Gastrocnemius medialis (tissue), 4 donors: ENCODE data around the gene PSMD10. TPM values are rescaled to one million over a fixed set of nuclear protein-coding genes. Genes with fewer than 3 reads are reported as not detected.
A peak's percentile ranks its signal among the peaks of the same experiment; 100 is the strongest.

Source experiments
- ATAC-seq, 2 donors: fragments of 150-250 bp; one replicate each; pipeline ENCODE4 v1.9.1; 2016
- DNase-seq, 2 donors: peaks; one replicate each; pipeline ENCODE4 v3.0.0-alpha.2; 2019
- H3K27ac ChIP-seq, 4 donors: fragments of 200-600 bp; sonication (generic); 1 replicate in 1 of 4; 2 replicates in 3 of 4; pipeline ENCODE4 v1.5.1; 2016 to 2018; ENCODE audit warnings: mild to moderate bottlenecking in 2 of 4, moderate library complexity in 1 of 4
- H3K27me3 ChIP-seq, 3 donors: fragments of 200-600 bp; sonication (generic) in 2 of 3; 1 replicate in 1 of 3; 2 replicates in 2 of 3; pipeline versions ENCODE4 v1.5.1 to v1.6.0; 2016 to 2019; ENCODE audit warnings: mild to moderate bottlenecking in 1 of 3, moderate library complexity in 1 of 3
- H3K36me3 ChIP-seq, 2 donors: fragments of 200-600 bp; sonication (generic) in 1 of 2; one replicate each; pipeline ENCODE4 v1.5.1; 2017 to 2018
- H3K4me1 ChIP-seq, 2 donors: fragments of 200-600 bp; sonication (generic) in 1 of 2; one replicate each; pipeline ENCODE4 v1.5.1; 2016 to 2017; ENCODE audit warnings: mild to moderate bottlenecking in 2 of 2
- H3K4me3 ChIP-seq, 4 donors: fragments of 200-600 bp; sonication (generic) in 3 of 4; 1 replicate in 1 of 4; 2 replicates in 3 of 4; pipeline ENCODE4 v1.5.1; 2016 to 2019; ENCODE audit warnings: mild to moderate bottlenecking in 2 of 4
- H3K9me3 ChIP-seq, 3 donors: fragments of 200-600 bp; sonication (generic) in 2 of 3; 1 replicate in 1 of 3; 2 replicates in 2 of 3; pipeline ENCODE4 v1.5.1; 2016 to 2019
- POLR2A ChIP-seq, 2 donors: fragments of 450-650 bp; IDR thresholded peaks; one replicate each; pipeline ENCODE4 v1.6.1; 2017; ENCODE audit warnings: antibody characterized with exemption in 2 of 2, mild to moderate bottlenecking in 2 of 2, moderate library complexity in 2 of 2
- in situ Hi-C, 4 donors: fragments of 200-750 bp; cut with MboI; loops; one replicate each; pipeline versions ENCODE4 v1.15.0 to v1.8.0; 2017; ENCODE audit warnings: low sequenced_read_pairs in 4 of 4
- intact Hi-C: fragments of 100-400 bp; cut with DNase I; formaldehyde crosslinking; loops from one replicate; pipeline ENCODE4 v1.15.1; 2023; ENCODE audit warnings: low total_unique reads
- total RNA-seq, 4 donors: library from RNA; depleted of rRNA; stranded (reverse); fragments of >200 nt; gene quantifications; one replicate each; pipeline versions ENCODE4 v1.1.0 to v1.2.3, GENCODE V29; 2016
- TF ChIP-seq, protein P1 (sequence below), 5 experiments: fragments of 450-650 bp in 3 of 5; fragments of 200-600 bp in 2 of 5; sonication (generic) in 2 of 5; IDR thresholded peaks in 4 of 5; conservative IDR thresholded peaks in 1 of 5; 1 replicate in 4 of 5; 2 replicates in 1 of 5; pipeline ENCODE4 v1.5.1; 2016 to 2019; ENCODE audit warnings: antibody characterized with exemption in 5 of 5, mild to moderate bottlenecking in 3 of 5, moderate library complexity in 3 of 5

Gene PSMD10
- total RNA-seq, 4 donors from 2014 or later: 16.5 to 33.5 (median 18.6) TPM

DNA sequence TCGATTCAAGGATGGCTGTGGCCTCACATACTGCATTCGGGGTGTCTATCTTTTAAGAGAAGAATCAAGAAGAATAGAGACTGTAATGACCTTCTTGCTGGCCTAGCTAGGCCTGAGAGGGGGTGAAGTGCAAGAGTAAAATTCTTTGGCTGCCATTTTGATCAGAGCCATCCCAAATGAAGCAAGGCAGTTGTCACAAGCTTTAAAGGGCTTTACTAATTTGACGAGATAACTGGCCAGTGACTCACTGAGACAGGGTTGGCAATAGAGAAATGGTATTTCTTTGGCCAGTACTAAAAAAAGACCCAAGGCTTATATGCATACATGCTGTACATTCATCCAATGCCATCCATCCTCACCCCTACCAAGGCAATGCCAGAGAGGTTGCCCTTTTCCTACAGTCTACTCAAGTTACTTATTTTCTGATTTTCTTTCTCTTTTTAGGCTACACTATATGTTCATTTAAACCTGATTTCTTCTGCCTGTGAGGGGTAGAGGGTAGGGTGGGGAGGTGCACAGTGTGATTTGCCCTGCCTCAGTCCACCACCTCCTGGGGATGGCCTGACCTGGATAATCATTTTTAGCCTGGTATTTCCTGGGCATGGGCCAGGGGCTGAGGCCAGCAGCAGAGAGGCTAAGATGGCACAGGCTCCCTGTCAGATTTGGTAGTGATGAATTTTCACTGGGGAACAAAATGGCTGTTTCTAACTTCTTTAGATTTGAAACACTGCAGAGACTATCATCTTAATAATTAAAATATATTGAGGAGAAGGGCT, 32.4 kb upstream of the PSMD10 start:
- TF ChIP-seq, protein P1, sequence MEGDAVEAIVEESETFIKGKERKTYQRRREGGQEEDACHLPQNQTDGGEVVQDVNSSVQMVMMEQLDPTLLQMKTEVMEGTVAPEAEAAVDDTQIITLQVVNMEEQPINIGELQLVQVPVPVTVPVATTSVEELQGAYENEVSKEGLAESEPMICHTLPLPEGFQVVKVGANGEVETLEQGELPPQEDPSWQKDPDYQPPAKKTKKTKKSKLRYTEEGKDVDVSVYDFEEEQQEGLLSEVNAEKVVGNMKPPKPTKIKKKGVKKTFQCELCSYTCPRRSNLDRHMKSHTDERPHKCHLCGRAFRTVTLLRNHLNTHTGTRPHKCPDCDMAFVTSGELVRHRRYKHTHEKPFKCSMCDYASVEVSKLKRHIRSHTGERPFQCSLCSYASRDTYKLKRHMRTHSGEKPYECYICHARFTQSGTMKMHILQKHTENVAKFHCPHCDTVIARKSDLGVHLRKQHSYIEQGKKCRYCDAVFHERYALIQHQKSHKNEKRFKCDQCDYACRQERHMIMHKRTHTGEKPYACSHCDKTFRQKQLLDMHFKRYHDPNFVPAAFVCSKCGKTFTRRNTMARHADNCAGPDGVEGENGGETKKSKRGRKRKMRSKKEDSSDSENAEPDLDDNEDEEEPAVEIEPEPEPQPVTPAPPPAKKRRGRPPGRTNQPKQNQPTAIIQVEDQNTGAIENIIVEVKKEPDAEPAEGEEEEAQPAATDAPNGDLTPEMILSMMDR (IDR thresholded peaks at IDR 0.05 in 4 of 5, conservative IDR thresholded peaks at IDR 0.05 in 1 of 5): no peak
- TF ChIP-seq POLR2A (IDR thresholded peaks at IDR 0.05): no peak
- H3K4me3 ChIP-seq: no peak overlapping the region
- ATAC-seq: peak in 1 of 2 donors; percentile 80

DNA sequence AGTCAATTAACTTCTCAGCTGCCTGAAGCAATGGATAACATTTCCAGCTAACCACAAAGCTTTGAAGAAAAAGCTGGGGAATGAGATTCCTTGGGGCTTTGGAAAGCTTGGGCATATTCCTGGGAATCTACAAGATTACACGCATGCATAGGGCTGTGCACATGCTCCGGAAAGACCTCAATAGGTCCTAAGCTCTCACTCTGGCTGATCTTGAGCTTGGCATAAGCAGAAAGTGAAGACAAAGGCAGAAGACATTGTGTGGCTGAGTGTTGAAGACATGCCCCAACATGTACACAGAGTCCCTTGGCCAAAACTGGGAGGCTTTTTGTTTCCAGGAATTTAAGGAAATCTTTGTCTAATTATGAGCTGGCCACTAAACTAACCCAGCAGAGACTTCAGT, 31.4 kb upstream of the PSMD10 start:
- Histone ChIP-seq H3K27me3 (no peaks in the 10 kb centered on the region), H3K9me3 (no peaks in the 10 kb centered on the region), H3K4me1 (peaks cover 5 to 22% of the 10 kb centered on the region in 2 donors), H3K4me3 (no peak overlapping the region), H3K27ac (peak overlapping the region in 3 of 4 donors; percentile 33 to 46 (median 38)), H3K36me3 (no peaks in the 10 kb centered on the region)
- DNase-seq: no peak
- no peak for ATAC-seq
- no peak for TF ChIP-seq POLR2A (IDR thresholded peaks at IDR 0.05)
- TF ChIP-seq, protein P1 (IDR thresholded peaks at IDR 0.05 in 4 of 5, conservative IDR thresholded peaks at IDR 0.05 in 1 of 5): no peak
- intact Hi-C loops: loop anchor here (5.0 kb wide), 1 partner anchor 1510 kb away; the partner anchor contains the start of gene RADX
- in situ Hi-C loops: no loop called here

More for the DNA sequence above, 32.4 kb upstream of the PSMD10 start:
- Histone ChIP-seq H3K4me1 (peaks cover 5 to 19% of the 10 kb centered on the region in 2 donors), H3K27ac (peak overlapping the region in 3 of 4 donors; percentile 12 to 46 (median 38)), H3K36me3 (no peaks in the 10 kb centered on the region), H3K9me3 (no peaks in the 10 kb centered on the region), H3K27me3 (no peaks in the 10 kb centered on the region)
- in situ Hi-C loops: no loop called here
- intact Hi-C loops: loop anchor here (5.0 kb wide), 1 partner anchor 1511 kb away; the partner anchor contains the start of gene RADX
- peak in 1 of 2 donors; percentile 13 for DNase-seq

DNA sequence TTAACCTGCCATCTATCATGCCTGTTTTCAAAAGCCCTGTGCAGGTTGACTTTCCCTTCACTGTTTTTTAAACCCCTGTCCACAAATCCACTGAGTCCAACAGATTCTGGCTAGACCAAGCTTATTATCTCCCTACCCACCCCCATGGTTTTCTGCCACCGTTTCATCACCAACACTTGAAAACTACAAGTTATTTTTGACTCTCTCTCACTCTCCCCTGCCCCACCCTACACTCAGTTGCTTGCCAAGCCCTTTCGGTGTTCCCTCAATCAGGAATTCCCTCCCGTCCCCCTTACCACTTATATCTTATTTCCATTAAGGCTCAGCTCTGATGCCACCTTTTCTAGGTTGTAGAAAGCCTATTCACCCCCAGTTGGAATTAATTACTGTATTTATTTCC, 29.9 kb upstream of the PSMD10 start:
- intact Hi-C loops: loop anchor here (5.0 kb wide), 1 partner anchor 1509 kb away; the partner anchor contains the start of gene RADX
- Histone ChIP-seq H3K4me3 (no peak overlapping the region), H3K36me3 (no peaks in the 10 kb centered on the region), H3K27ac (no peak overlapping the region), H3K4me1 (peaks cover 5 to 27% of the 10 kb centered on the region in 2 donors), H3K9me3 (no peaks in the 10 kb centered on the region), H3K27me3 (no peaks in the 10 kb centered on the region)
- TF ChIP-seq, protein P1 (IDR thresholded peaks at IDR 0.05 in 4 of 5, conservative IDR thresholded peaks at IDR 0.05 in 1 of 5): no peak
- no peak for TF ChIP-seq POLR2A (IDR thresholded peaks at IDR 0.05)
- in situ Hi-C loops: no loop called here
- ATAC-seq: no peak
- no peak for DNase-seq

DNA sequence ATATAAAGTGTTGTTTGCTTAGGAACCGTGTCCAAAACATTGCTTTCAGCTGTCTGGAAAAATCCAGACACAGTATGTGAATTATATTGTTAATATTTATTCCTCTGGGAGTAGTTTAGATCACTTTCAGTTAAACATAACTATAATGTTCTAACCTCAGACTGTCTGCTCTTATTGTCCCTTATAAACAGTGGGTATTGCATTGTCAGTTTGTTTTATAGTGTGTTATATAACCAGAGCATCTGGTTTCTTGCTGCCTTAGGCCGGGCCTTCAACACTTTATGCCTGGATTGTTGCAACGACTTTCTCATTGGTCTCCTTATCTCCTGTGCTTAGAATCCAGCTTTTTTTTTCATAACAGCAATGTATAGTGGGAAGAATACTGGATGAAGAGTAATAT, 26.6 kb upstream of the PSMD10 start:
- intact Hi-C loops (no loop called here), in situ Hi-C loops (no loop called here)
- no peak overlapping the region for H3K27ac ChIP-seq
- ATAC-seq (no peak), DNase-seq (no peak)
- TF ChIP-seq, protein P1 (IDR thresholded peaks at IDR 0.05 in 4 of 5, conservative IDR thresholded peaks at IDR 0.05 in 1 of 5): no peak
- TF ChIP-seq POLR2A (IDR thresholded peaks at IDR 0.05): no peak
- no peaks in the 10 kb centered on the region for H3K27me3 ChIP-seq
- H3K4me3 ChIP-seq: no peak overlapping the region
- no peaks in the 10 kb centered on the region for H3K36me3 ChIP-seq
- peaks cover 5 to 21% of the 10 kb centered on the region in 2 donors for H3K4me1 ChIP-seq
- H3K9me3 ChIP-seq: no peaks in the 10 kb centered on the region
